ENCODE data around the gene GJD3. TPM values are rescaled to one million over a fixed set of nuclear protein-coding genes. Genes with fewer than 3 reads are reported as not detected.
A peak's percentile ranks its signal among the peaks of the same experiment; 100 is the strongest.

Gene GJD3
- total and polyA plus RNA-seq, 2 donors (not counting 1 experiment from before 2014, with no cell fraction given), result not detected

GRCh38 chr17:40347319-40348135 lies 17.0 kb downstream of the GJD3 start:
- TF ChIP-seq CTCF (IDR thresholded peaks at IDR 0.05), result no peak
- no peak for TF ChIP-seq EZH2 (IDR thresholded peaks at IDR 0.05; ENCODE audit: borderline replicate concordance, insufficient read depth, low read depth, low read length, poor library complexity, severe bottlenecking)
- peak overlapping the region; percentile 50 for H3K4me3 Mint-ChIP-seq
- no peaks in the 10 kb centered on the region for H3K27me3 Mint-ChIP-seq
- peak overlapping the region; percentile 67 for H3K27ac Mint-ChIP-seq
- Histone ChIP-seq H2AFZ (ENCODE audit: insufficient read depth, low read depth, low read length, poor library complexity, severe bottlenecking) (no peak overlapping the region), H4K20me1 (ENCODE audit: control insufficient read depth, insufficient read depth, low read length, poor library complexity, severe bottlenecking) (peaks cover 50% of the 10 kb centered on the region), H3K9ac (ENCODE audit: low read length) (no peak overlapping the region), H3K4me1 (ENCODE audit: control insufficient read depth in 2 of 2, insufficient read depth in 2 of 2, low read length in 2 of 2) (peaks cover 68 to 74% of the 10 kb centered on the region in 2 donors), H3K27me3 (replicated peaks in 1 of 4; ENCODE audit: control extremely low read depth in 1 of 4, control insufficient read depth in 3 of 4, insufficient read depth in 4 of 4, low read length in 3 of 4) (no peaks in the 10 kb centered on the region), H3K4me3 (ENCODE audit: control extremely low read depth in 1 of 5, extremely low read depth in 1 of 5, insufficient read depth in 1 of 5, low read depth in 2 of 5, low read length in 4 of 5) (no peak overlapping the region), H3K9me3 (ENCODE audit: control extremely low read depth in 1 of 3, control insufficient read depth in 2 of 3, insufficient read depth in 1 of 3, low read length in 2 of 3) (no peaks in the 10 kb centered on the region), H3K36me3 (replicated peaks in 1 of 2; ENCODE audit: control extremely low read depth in 1 of 2, control insufficient read depth in 1 of 2, extremely low read depth in 1 of 2, insufficient read depth in 2 of 2, low read length in 1 of 2) (peaks cover 0 to 29% of the 10 kb centered on the region in 2 experiments), H3K79me2 (ENCODE audit: control insufficient read depth, insufficient read depth, low read length) (peaks cover 42% of the 10 kb centered on the region), H3K27ac (ENCODE audit: low read length in 2 of 2) (peak overlapping the region in 1 of 2 donors; percentile 16), H3K4me2 (replicated peaks; ENCODE audit: low read depth, low read length, poor library complexity, severe bottlenecking) (peak overlapping the region; percentile 100)
- H3K4me1 Mint-ChIP-seq, result peaks cover 84% of the 10 kb centered on the region
- WGBS (ENCODE audit: insufficient coverage), result 50% methylated on average over 1 of the region's 9 CpGs
- DNase-seq (peak; percentile 25), ATAC-seq (ENCODE audit: low read depth) (no peak)
- intact Hi-C loops (cut with micrococcal nuclease), result no loop called here
- ChIA-PET CTCF (interaction anchor here (0.6 to 3.3 kb wide), 5 partner anchors 17 to 318 kb away, joined by 3 to 15 read pairs (median 4); no protein-coding TSS in a partner anchor), POLR2A (interaction anchor here (0.8 to 1.5 kb wide), 3 partner anchors 21 to 36 kb away, joined by 3 to 7 read pairs (median 4); no protein-coding TSS in a partner anchor)
- H3K9me3 Mint-ChIP-seq (ENCODE audit: insufficient read depth), result no peaks in the 10 kb centered on the region

- Histone ChIP-seq H3K4me3 (ENCODE audit: control extremely low read depth in 1 of 5, extremely low read depth in 1 of 5, insufficient read depth in 1 of 5, low read depth in 2 of 5, low read length in 4 of 5) (no peak overlapping the region), H3K27ac (ENCODE audit: low read length in 2 of 2) (no peak overlapping the region), H3K36me3 (replicated peaks in 1 of 2; ENCODE audit: control extremely low read depth in 1 of 2, control insufficient read depth in 1 of 2, extremely low read depth in 1 of 2, insufficient read depth in 2 of 2, low read length in 1 of 2) (peaks cover 0 to 21% of the 10 kb centered on the region in 2 experiments), H3K4me1 (ENCODE audit: control insufficient read depth in 2 of 2, insufficient read depth in 2 of 2, low read length in 2 of 2) (peaks cover 63 to 73% of the 10 kb centered on the region in 2 donors), H2AFZ (ENCODE audit: insufficient read depth, low read depth, low read length, poor library complexity, severe bottlenecking) (no peak overlapping the region), H3K27me3 (replicated peaks in 1 of 4; ENCODE audit: control extremely low read depth in 1 of 4, control insufficient read depth in 3 of 4, insufficient read depth in 4 of 4, low read length in 3 of 4) (no peaks in the 10 kb centered on the region), H3K79me2 (ENCODE audit: control insufficient read depth, insufficient read depth, low read length) (peaks cover 48% of the 10 kb centered on the region), H3K4me2 (replicated peaks; ENCODE audit: low read depth, low read length, poor library complexity, severe bottlenecking) (peak overlapping the region; percentile 100), H4K20me1 (ENCODE audit: control insufficient read depth, insufficient read depth, low read length, poor library complexity, severe bottlenecking) (peaks cover 50% of the 10 kb centered on the region), H3K9ac (ENCODE audit: low read length) (no peak overlapping the region), H3K9me3 (ENCODE audit: control extremely low read depth in 1 of 3, control insufficient read depth in 2 of 3, insufficient read depth in 1 of 3, low read length in 2 of 3) (no peaks in the 10 kb centered on the region)
- ATAC-seq (ENCODE audit: low read depth) (no peak), DNase-seq (no peak)
- POLR2A ChIA-PET, result interaction anchor here (0.8 to 8.4 kb wide), 3 partner anchors 22 to 30 kb away, joined by 4 to 96 read pairs (median 6); no protein-coding TSS in a partner anchor
- peak overlapping the region; percentile 50 for H3K4me3 Mint-ChIP-seq
- TF ChIP-seq CTCF (IDR thresholded peaks at IDR 0.05), result no peak
- TF ChIP-seq EZH2 (IDR thresholded peaks at IDR 0.05; ENCODE audit: borderline replicate concordance, insufficient read depth, low read depth, low read length, poor library complexity, severe bottlenecking), result no peak
- peaks cover 77% of the 10 kb centered on the region for H3K4me1 Mint-ChIP-seq
- CTCF ChIA-PET, result interaction anchor here (1.3 to 4.2 kb wide), 3 partner anchors 8 to 128 kb away, joined by 3 to 39 read pairs (median 15); no protein-coding TSS in a partner anchor
- H3K27ac Mint-ChIP-seq, result peak overlapping the region; percentile 32
- no peaks in the 10 kb centered on the region for H3K27me3 Mint-ChIP-seq
- H3K9me3 Mint-ChIP-seq (ENCODE audit: insufficient read depth), result no peaks in the 10 kb centered on the region
- 100% methylated on average over 1 of the region's 1 CpG for WGBS (ENCODE audit: insufficient coverage)
- intact Hi-C loops (cut with micrococcal nuclease), result no loop called here
Observed at GRCh38 chr17:40346765-40347158, 17.8 kb downstream of the GJD3 start.

Measured in B cell (primary cell).